Stimulated activated CD4-positive, alpha-beta T cell treated with anti-CD3 and anti-CD28 coated beads, Interleukin-12 subunit alpha, Interleukin-12 subunit beta, amount 100 ng/mL, for 24 hours (primary cell): Measurements from ENCODE around the gene MBOAT1.
A peak's percentile ranks its signal among the peaks of the same experiment; 100 is the strongest.
"Not testable (repeated sequence)": the region's sequence is repeated elsewhere in the genome, so short reads cannot be mapped to it uniquely, and the experiment has no call there.

ENCODE experiments used
- DNase-seq, 2 experiments: peaks; one replicate each; pipeline ENCODE4 v3.0.0-alpha.2; 2020; ENCODE audit warnings: low read depth in 2 of 2

MBOAT1 gene, protein sequence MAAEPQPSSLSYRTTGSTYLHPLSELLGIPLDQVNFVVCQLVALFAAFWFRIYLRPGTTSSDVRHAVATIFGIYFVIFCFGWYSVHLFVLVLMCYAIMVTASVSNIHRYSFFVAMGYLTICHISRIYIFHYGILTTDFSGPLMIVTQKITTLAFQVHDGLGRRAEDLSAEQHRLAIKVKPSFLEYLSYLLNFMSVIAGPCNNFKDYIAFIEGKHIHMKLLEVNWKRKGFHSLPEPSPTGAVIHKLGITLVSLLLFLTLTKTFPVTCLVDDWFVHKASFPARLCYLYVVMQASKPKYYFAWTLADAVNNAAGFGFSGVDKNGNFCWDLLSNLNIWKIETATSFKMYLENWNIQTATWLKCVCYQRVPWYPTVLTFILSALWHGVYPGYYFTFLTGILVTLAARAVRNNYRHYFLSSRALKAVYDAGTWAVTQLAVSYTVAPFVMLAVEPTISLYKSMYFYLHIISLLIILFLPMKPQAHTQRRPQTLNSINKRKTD

DNA sequence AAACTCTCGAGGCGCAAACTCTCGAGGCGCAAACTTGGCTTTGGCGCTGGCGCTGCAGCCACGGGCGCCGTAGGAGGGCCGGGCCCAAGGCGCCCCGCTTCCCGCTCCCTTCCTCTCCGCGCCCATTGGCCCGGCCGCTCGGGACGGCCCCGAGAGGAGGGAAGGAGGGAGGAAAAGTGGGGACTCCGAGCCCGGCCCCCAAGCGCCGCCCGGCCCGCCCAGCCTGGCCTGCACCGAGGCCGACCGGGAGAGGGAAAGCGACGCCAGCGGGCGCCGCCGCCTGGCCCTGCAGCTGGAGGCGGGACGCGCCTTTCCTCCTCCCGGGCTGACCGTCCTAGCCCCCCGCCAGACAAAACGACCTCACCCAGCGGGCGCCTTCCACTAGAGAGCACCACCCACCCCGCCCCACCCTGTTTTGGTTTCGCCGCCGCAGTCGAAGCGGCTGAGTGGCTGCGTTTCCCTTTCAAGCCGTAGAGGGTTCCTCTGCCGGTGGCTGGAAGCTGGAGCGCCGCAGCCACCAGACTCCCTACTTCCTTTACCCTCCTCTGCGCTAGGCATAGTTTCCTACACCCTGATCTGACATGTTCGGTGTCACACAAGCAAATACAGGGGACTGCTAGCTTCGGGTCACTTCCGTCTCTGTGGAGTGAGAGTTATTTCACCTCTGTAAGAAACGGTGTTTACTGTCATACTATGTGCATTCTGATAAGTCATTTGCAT, at the start of gene MBOAT1:
Gene MBOAT1 (minus strand): TSS at position 78 of the 720 bp plus-strand sequence. CDS start 235 bp downstream, outside the sequence.
- peak; percentile 46 to 65 for DNase-seq

DNA sequence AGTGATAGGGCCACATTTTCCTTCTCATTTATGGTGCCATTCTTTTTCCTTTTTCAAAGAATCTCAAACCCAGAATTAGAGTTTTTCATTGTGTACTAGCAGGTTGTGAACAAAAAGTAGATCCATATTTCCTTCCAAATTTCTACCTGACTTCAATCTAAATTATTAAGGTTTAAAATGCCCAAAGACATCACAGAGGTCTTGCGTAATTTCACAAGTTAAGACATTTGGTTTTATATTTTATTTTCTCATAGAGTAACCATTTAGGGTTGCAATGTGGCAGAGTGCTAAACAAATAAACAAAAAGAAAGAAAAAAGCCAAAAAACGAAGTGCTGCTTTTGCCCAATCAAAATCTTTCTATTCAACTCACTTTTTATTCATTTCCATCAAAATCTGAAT, 49.4 kb upstream of the MBOAT1 start:
- no peak for DNase-seq

DNA sequence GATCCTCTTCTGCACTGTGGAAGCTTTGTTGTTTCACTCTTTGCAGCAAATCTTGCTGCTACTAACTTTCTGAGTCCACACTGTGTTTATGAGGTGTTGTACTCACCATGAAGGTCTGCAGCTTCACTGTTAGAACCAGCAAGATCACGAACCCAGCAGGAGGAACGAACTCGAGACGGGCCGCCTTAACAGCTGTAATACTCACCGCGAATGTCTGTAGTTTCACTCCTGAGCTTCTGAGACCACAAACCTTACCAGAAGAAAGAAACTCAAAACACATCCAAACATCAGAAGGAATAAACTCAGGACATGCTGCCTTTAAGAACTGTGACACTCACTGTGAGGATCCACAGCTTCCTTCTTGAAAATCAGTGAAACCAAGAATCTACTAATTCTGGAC, 48.1 kb upstream of the MBOAT1 start:
- no peak for DNase-seq

DNA sequence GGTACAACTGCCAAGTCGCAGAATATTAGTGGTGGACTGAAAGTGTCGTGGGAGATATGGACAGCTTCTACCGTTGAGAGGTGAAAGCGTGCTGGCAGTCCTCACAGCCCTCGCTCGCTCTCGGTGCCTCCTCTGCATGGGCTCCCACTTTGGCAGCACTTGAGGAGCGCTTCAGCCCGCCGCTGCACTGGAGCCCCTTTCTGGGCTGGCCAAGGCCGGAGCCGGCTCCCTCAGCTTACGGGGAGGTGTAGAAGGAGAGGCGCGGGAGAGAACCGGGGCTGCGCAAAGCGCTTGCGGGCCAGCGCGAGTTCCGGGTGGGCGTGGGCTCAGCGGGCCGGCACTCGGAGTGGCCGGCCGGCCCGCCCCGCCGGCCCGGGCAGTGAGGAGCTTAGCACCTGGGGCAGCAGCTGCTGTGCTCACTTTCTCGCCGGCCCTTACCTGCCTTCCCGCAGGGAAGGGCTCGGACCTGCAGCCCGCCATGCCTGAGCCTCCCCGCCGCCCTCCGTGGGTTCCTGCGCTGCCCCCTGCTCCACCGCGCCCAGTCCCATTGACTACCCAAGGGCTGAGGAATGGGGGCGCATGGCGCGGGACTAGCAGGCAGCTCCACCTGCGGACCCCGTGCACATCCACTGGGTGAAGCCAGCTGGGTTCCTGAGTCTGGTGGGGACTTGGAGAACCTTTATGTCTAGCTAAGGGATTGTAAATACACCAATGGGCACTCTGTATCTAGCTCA, 47.2 kb upstream of the MBOAT1 start:
- no peak for DNase-seq

DNA sequence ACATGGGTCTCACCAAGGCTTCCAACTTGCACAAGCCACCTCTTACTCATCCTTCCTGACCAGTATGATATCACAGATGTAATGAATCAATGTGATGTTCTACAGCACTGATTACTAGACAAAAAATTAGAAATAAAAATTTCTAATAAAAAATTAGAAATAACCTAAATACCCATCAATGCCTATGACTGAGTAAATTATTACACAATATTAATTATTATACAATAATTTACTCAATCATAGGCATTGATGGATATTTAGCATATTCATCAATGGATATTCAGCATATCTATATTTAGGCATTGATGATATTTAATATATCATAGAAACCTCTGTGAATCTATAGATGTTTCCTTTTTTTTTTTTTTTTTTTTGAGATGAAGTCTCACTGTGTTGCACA, 43.2 kb upstream of the MBOAT1 start:
- no peak for DNase-seq

DNA sequence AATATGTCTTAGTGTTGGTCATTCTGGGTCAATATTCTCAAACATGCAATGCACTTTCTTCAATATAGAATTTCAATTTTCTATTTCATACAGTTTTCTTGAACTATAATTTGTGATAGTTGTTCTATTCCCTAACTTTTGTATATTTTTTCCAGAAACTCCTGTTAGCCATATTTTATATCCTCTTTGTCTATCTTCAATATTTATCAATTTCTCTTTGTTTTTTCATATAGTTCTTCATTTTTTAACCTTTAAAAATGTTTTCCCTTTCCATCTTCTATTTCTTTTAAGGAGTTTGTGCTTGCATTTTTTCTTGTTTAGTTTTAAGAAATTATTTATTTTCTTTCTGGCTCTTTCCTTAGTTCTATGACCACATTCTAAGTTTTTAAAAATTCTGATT, 42.0 kb upstream of the MBOAT1 start:
- DNase-seq, result no peak

DNA sequence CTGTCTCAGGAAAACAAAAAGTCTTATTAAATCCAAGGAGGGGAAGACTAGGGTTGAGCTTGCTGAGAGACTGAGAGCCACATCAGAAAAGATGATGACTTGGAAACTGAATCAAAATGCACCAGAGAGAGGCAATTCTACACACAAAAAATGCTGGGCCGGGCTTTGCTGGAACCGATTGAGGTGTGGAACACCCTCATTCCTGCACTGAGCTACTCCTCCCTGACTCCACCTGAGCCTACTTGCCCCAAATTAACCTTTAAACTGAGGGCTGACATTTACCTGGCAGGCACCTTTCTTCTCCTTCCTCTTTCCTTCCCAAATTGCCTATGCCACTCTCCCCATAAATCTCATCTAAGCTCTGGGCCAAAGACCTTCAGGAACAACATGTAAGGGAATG, 40.8 kb upstream of the MBOAT1 start:
- no peak for DNase-seq

DNA sequence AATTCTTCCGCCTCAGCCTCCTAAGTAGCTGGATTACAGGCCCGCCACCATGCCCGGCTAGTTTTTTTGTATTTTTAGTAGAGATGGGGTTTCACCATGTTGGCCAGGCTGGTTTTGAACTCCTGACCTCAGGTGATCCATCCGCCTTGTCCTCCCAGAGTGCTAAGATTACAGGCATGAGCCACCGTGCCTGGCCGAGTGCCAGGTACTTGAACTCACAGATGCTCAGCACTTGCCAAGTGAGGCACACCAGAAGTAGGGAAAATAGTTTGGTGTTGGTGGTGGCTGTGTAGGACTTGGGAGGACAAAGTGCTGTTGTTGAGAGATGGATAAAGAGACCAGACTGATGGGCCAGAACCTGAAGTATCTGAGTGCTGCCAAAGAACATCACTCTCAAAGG, 40.0 kb upstream of the MBOAT1 start:
- no peak for DNase-seq

DNA sequence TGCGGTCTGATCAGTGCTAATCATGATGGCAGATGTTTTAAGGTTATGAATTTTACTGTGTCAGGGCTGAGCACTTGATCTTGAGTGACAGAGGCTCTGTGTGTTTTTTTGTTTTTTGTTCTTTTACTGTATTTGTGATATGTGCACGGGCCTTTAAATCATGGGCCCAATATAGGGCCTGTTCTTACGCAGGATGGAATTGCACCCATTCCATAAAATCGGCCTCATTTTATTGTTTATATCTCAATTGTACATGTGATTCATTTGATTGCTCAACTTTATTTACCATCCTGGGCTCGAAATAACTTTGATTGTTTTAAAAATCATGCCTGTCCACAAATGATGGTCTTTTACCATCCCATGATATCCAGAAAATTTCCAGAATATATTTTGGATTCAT, 39.3 kb upstream of the MBOAT1 start:
- DNase-seq, result no peak

DNA sequence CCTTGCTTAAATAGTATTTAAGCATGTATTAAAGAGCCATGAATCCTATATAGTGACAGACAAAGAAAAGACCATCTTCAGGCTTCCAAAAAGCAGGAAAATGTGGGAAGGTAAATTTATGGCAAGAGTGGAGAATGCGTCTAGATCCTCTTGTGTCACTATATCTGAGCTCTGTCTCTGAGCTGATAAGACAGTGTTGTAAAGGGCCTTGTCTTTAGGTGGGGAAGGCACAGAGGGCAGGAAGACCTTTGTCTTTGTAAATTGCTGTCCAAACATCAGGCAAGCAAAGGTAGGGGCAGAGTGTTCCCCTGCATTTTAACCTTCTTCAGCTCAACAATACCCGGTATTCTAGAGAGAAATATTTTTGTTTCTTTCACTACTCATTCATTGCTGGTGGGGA, 33.9 kb upstream of the MBOAT1 start:
- DNase-seq, result no peak

DNA sequence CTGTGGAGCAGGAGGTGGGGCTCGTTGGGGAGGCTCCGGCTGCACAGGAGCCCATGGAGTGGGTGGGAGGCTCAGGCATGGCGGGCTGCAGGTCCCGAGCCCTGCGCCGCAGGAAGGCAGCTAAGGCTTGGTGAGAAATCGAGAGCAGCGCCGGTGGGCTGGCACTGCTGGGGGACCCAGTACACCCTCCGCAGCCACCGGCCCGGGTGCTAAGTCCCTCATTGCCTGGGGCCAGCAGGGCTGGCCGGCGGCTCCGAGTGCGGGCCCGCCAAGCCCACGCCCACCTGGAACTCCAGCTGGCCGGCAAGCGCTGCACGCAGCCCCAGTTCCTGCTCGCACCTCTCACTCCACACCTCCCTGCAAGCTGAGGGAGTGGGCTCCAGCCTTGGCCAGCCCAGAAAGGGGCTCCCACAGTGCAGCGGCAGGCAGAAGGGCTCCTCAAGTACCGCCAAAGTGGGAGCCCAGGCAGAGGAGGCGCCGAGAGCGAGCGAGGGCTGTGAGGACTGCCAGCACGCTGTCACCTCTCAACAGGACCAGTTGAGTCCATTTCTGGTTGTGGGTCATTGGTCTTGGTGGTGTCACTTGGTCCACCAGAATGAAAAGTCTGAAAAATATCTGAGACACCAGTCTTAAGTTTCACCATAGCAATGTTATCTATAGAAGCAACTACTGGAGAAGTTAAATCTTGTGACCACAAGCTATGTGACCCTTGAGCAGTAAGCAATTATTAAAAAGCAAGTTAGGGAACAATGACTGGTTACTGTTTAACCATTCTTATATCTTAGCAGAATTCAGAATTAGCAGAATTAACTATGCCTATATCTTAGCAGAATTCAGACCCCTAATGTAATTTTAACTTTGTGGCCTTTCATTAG, 32.8 kb upstream of the MBOAT1 start:
- DNase-seq, result not testable (repeated sequence)

DNA sequence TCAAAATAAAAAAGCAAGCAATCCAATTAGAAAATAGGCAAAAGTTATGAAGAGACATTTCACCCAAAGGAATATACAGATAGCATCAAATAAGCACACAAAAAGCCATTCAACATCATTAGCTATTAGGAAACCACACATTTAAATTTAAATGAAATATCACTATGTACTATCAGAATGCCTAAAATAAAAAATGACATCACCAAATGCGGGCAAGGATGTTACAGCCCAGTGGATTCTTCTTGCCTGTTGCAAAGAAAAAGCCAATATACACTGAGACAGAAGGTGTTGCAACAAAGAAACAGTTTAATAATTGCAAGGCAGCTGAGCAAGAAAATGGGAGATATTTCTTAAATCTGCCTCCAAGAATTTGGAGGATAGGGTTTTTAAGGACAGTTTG, 31.0 kb upstream of the MBOAT1 start:
- DNase-seq, result no peak

DNA sequence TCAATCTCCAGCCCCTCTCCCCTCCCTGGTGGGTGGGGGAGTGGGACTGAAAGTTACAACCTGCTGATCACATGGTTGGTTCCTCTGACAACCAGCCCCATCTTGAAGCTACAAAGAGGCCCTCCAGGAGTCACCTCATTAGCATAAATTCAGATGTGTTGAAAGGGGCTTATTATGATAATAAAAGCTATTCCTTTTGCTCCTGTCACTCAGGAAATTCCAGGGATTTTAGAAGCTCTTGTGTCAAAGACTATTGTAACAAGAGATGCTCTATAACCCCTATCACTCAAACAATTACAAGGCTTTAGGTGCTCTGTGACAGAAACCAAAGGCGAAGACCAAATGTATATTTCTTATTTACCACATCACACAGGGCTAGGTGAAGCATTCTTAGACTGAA, 30.1 kb upstream of the MBOAT1 start:
- DNase-seq, result no peak

DNA sequence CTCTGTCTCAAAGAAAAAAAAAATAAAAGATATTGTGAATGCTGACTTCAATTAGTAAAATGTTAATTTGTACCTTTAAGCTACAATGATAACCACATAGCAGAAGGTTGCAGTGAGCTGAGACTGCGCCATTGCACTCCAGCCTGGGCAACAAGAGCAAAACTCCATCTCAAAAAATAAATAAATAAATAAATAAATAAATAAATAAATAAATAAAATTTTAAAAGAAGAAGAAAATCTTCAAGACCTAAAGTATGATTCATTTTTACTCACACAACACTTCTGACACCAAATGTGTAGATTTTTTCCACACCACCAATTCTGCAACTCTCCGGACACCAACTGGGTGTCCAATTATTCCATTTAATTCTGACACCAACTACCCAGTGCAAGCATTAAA, 28.8 kb upstream of the MBOAT1 start:
- DNase-seq, result no peak

DNA sequence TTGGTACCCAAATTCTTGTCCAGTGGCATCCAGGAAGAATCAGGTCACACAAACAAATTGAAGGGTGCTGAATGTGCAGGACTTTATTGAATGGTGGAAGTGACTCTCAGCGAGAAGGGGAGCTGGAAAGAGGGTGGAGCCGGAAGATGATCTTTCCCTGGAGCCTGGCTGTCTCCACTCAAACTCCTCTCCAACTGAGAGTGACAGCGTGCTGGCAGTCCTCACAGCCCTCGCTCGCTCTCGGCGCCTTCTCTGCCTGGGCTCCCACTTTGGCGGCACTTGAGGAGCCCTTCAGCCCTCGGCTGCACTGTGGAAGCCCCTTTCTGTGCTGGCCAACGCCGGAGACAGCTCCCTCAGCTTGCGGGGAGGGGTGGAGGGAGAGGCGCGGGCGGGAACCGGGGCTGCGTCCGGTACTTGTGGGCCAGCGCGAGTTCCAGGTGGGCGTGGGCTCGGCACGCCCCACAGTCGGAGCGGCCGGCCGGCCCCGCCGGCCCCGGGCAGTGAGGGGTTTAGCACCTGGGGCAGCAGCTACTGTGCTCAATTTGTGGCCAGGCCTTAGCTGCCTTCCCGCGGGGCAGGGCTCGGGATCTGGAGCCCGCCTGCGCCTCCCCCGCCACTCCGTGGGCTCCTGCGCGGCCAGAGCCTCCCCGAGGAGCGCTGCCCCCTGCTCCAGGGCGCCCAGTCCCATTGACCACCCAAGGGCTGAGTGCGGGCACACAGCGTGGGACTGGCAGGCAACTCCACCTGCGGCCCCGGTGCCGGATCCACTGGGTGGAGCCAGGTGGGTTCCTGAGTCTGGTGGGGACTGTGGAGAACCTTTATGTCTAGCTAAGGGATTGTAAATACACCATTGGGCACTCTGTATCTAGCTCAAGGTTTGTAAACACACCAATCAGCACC, 26.7 kb upstream of the MBOAT1 start:
- DNase-seq, result no peak

DNA sequence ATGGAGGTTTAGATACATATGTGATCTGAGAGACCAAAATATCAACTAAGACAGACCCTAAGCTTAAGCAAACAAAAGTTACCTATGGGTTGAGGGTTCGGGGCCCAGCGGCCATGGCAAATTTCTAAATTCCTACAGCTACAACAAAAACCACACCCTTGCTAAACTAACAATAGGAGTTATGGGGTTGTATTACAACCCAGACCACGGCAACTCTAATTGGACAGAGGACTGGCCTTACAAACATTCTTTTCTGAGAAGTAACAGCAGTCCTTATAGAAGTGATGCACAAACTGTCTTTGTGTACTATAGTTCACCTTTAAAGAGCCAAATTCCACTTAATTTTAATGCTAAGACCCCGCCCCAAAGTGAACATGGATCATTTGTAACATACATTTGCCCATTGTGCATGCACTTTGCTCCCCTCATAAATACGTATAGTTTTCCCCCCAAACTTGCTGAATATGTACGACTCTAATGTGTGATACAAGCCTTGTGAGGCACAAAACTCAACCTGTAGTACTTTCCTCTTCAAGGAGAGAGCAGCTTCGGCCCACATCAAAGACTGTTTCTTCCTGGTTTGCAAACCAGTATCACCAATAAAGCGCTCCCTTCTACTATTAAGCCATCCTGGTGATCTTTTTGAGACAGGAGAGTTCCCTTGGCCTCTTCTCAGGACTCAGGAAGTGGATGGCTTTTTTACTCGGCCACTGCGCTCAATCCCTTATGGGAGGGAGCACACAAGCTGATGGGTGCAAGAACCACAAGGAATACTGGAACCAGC, 25.6 kb upstream of the MBOAT1 start:
- no peak for DNase-seq

DNA sequence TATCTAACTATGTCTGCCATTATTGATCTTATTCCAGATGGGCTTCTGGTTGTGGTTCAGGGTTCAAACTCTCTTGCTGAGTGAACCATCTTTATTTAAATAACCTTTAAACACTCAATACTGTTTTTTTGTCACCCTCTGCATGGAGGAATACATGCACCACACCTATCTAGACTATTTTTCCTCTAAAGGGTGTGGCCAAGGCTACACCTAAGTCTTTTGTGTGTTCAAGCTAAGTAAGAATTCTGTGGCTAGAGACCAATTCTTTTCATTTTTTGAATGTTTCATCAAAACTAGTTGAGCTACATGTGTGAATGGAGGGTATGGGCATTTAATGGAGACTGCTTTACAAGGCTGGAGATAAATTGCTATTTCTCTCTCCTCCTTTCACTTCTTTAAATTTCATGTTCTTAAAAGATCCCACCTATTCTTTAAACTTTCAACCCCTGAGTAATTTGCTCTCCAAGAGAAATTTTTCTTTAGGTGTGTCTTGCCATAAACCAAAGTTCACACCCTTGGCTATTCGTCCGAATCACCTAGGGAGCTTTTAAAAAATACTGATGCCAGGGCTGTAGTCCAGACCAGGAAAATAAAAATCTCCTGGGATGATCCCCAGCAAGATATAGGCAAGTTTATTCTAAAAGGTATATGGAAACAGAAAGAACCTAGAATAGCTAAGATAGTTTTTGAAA, 24.8 kb upstream of the MBOAT1 start:
- no peak for DNase-seq

DNA sequence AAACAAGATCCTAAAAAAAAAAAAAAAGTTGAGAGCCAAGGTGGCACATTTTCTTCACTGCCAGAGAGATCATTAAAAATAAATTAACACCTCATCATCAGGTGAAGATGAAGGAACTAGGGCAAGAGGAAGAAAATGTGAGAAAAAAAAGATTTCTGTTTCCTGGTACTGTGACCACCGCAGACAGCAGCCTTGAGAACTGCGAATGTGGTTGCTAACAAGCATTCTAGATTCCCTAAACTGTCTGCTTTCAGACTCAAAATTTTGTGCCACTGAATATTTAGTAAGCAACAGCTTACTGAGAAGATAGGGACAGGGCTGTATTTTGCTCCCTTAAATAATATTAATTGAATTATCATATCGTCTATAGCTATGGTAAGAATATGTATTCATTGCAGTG, 24.1 kb upstream of the MBOAT1 start:
- no peak for DNase-seq

DNA sequence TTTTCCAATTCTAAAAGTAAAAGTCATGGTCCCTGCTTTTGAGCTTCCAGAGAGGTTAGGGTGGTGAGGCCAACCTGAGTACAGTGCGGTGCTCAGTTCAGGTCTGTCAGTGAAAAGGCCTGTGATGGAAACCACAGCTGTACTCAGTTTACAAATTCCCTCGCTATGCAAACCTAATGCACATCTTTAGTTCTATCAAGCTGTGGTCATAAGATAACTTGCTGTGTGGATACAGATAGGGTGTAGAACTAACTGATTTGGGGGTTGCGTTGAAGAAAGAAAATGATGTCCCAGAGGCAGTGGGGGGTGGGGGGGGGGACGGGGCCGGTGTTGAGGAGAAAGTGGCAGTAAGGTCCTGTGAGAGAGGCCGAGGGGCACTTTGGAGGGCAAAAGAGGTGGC, 22.8 kb upstream of the MBOAT1 start:
- no peak for DNase-seq
